SU-DHL-6 (cell line): ENCODE results near the gene KRTAP6-2.

Experiments used
- CTCF ChIP-seq: fragments of 200-600 bp; sonication (generic); IDR thresholded peaks from one replicate; pipeline ENCODE4 v1.5.1; 2017; ENCODE audit warnings: antibody characterized with exemption, mild to moderate bottlenecking, low read length, moderate library complexity; ENCODE audit not compliant: insufficient read depth, poor library complexity, severe bottlenecking
- EZH2phosphoT487 ChIP-seq: fragments of 200-600 bp; sonication (generic), shearing (Covaris generic); conservative IDR thresholded peaks from 2 replicates; pipeline ENCODE4 v1.6.1; 2018; ENCODE audit warnings: mild to moderate bottlenecking, antibody characterized with exemption, low read length, moderate library complexity, mixed read lengths

GRCh38 chr21:30625449-30626165, 26.9 kb upstream of the KRTAP6-2 start:
- TF ChIP-seq CTCF (no peak), EZH2phosphoT487 (no peak)
